ENCODE results near the gene LYSMD1. TPM values are rescaled to one million over a fixed set of nuclear protein-coding genes. Genes with fewer than 3 reads are reported as not detected.

LYSMD1 gene
- total and polyA plus RNA-seq, 2 of the 8 experiments (the other 6 are each of a cell fraction or from before 2014, with no cell fraction given) = 2.4 to 6.0 TPM

DNA sequence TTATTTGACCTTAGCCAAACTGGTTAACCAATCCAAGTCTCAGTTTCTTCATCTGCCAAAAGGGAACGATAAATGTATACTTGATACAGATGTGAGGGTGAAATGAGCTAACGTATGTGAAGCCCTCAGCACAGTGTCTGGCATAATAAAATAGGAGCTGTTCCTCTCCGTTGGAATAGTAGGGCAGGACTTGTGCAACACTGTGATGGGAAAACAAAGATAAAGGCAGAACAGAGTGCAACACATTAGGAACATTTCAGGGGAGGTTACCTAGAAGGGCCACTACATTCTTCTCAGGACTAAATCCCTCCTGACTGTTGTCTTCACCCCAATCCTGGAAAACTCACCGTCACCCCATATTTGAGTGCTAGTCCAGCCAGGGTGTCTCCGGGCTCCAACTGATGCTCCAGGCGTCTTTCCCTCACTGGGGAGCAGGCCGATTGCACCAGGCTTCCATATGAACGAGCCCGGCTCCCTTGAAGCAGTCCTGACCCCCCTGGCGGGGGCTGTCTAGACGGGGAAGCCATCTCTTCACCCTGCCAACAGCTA is 896 bp downstream of the LYSMD1 start (continued):
- TF ChIP-seq NANOG (IDR thresholded peaks at IDR 0.05; ENCODE audit: insufficient read depth, low read depth, low read length, poor library complexity, severe bottlenecking) (no peak), KDM5A (IDR thresholded peaks at IDR 0.05; ENCODE audit: low read length) (no peak), GABPA (IDR thresholded peaks at IDR 0.05; ENCODE audit: borderline replicate concordance, insufficient read depth, low read length) (no peak), RNF2 (IDR thresholded peaks at IDR 0.05; ENCODE audit: borderline replicate concordance, low read depth, low read length, missing control alignments, poor library complexity, severe bottlenecking) (no peak), CBX5 (IDR thresholded peaks at IDR 0.05; ENCODE audit: low read depth, low read length) (no peak), SRF (IDR thresholded peaks at IDR 0.05; ENCODE audit: low read depth, low read length) (no peak), POU5F1 (IDR thresholded peaks at IDR 0.05; ENCODE audit: low read depth, low read length) (no peak), RBBP5 (IDR thresholded peaks at IDR 0.05; ENCODE audit: borderline replicate concordance, low read depth, low read length) (no peak; the same call in 1 of the 2 replicates)
